ENCODE data around the gene PLD5.
"Not testable (repeated sequence)": the region's sequence is repeated elsewhere in the genome, so short reads cannot be mapped to it uniquely, and the experiment has no call there.

The PLD5 gene

DNA sequence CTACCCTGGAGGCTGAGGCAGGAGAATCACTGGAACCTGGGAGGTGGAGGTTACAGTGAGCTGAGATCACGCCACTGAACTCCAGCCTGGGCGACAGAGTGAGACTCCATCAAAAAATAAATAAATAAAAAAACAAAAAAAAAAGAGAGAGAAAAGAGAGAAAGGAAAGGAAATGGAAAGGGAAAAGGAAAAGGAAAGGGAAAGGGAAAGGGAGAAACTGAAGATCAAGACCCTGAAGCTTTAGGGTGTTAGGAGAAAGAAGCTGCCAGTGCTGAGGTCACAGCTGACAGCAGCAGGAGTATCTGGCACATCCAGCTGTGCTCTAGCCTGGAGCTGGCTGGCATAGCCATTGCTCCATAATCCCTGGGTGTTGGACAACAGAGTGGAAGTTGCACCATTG, 257.5 kb downstream of the PLD5 start:
- not testable (repeated sequence) for DNase-seq

- DNase-seq = not testable (repeated sequence)
Observed at GRCh38 chr1:242264419-242264818, 260.1 kb downstream of the PLD5 start.

GRCh38 chr1:242245255-242245654, 279.2 kb downstream of the PLD5 start:
- DNase-seq = peak; percentile 13 to 40

DNA sequence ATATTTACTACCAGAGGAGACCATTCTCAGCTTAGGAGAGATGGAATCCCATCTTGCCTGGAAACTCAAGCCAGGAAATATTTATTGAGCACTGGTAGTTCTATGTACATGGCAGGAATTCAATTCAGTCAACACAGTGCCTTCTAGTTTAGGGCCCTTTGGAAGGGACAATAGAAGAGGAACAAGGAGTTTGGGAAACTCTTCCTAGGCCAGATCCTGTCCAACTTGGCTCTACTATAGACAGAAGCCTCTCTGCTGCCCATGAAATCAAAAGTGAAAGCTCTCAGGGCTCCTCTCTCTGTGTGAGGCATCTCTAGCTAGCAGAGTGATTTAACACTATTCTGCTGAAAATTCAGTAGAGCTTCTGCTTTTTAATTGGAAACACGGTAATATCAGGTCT, 281.0 kb downstream of the PLD5 start:
- DNase-seq = peak; percentile 83 to 91

GRCh38 chr1:242242983-242243382, 281.5 kb downstream of the PLD5 start:
- DNase-seq = peak; percentile 91 to 97

- no peak for DNase-seq
Observed at GRCh38 chr1:242241936-242242335, 282.6 kb downstream of the PLD5 start.

DNA sequence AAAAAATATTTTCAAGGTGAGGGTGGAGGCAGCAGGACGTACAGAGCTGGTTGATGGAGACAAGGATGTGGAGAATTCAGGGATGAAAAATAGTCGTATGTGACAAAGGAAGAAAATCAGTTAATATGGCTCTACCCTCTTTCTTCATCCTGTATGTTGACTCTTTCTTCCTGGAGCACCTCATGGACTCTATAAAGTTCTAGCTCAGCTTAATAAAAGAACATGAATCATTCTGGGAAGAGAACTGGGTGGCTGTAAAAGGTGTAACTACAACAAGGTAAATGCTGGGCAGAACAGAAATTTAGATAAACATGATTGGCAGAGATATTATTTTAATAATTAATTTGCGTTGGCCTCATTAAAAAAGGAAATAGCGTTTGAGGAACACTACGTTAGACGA, 283.8 kb downstream of the PLD5 start:
- no peak for DNase-seq

- peak; percentile 99 for DNase-seq
Observed at GRCh38 chr1:242240077-242240476, 284.4 kb downstream of the PLD5 start.

DNA sequence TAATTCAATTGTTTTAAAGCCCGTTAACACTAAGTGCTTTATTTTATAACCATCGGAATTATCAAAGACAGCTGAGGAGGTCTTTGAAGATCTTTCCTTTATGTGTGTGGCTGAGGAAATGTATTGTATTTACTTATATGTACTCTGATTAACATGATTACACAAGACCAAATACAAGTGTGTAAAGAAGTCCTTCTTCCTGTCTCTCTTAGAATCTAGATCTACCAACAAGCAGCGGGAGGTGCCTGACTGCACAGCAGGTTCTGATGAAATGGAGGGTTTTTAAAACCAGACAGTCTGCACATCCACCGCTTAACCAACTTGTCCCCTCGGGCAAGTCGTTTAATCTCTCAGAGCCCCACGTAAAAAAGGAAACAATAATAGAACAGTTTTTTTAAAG, 285.1 kb downstream of the PLD5 start:
- peak; percentile 48 to 69 for DNase-seq

DNA sequence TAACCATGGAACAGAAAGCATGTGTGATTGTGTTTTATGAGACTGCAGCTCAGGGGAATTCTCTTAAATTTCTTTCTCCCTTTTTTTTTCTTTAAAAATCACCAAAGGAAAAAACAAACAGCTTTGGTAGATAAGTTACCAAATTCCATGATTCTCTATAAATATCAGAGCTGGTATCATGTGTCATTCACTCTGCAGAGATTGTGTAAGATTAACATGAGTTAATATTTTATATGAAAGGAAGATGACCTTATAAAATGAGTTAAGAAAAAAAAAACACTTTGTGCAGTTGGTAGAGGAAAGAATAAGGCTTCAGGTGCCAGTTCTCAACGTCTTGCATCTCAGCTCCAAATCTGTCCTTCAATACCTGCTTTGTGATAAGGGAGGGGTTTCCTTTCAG, 287.4 kb downstream of the PLD5 start:
- DNase-seq = no peak

DNA sequence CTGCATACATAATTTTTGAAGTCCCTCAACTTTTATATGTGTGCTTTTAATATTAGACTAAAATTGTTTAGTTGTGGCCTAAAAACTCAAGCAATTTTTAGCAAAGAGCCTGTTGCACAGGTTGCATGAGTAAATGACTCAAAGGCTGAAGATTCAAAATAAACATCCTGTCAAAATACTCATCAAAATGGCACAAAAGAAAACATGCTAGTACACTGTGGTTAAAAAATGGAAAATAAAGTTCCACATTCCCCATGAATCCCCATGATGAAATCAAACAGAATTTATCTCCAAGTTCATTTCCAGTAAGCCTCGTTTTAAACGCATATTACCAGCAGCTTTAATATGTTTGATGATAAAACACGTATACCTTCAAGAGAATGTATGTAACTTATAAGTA, 295.5 kb downstream of the PLD5 start:
- DNase-seq = no peak

DNA sequence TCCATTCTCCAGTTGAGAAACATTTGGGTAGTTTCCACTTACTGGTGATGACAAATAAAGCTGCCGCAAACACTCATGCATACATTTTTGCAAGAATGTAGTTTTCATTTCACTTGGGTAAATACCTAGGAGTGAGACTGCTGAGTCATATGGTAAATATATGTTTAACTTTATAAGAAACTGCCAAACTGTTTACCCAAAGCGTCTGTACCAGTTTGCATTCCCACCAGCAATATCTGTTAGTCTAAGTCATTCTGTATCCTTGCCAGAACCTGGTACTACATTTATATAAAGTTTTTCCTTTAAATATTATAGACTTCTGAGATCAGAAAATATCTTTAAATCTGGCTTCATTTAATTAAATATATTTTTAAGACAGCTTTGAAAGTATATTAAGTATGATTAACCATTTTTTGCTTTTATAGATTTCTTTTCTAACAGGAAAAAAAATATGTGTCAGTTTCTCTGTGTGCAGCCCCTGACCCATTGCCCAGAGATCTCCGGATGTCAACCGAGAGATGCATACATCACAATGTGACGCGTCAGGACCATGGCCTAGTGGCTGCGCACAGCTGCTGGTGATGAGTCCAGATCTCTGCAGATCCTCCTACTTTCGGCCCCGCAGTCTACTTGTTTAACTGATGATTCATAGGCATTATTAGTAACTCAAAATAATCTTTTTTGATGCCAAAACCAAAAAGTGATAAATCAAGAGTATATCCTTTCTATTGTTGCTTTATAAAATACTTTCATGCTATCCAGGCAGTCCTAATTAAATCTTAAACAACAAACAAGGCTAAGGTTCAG, 298.5 kb downstream of the PLD5 start:
- no peak for DNase-seq

DNA sequence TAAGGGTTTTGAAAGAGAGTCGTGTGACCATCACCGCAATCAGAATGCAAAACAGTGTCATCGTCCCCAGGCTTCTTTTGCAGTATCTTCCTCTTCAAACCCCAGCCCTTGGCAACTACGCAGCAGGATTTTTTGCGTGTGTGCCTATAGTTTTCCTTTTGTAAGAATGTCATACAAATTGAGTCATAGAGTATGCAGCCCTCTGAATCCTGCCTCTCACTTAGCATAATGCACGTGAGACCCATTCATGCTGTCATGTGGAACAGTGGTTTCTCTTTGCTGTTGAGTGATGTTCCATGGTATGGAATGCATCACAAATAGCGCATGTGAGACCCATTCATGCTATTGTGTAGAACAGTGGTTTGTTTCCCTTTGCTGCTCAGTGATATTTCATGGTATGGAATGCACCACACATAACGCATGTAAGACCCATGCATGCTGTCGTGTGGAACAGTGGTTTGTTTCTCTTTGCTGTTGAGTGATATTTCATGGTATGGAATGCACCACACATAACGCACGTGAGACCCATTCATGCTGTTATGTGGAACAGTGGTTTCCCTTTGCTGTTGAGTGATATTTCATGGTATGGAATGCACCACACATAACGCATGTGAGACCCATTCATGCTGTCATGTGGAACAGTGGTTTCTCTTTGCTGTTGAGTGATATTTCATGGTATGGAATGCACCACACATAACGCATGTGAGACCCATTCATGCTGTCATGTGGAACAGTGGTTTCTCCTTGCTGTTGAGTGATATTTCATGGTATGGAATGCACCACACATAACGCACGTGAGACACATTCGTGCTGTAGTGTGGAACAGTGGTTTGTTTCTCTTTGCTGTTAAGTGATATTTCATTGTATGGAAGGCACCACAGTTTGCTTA, 299.4 kb downstream of the PLD5 start:
- DNase-seq = not testable (repeated sequence)

GRCh38 chr1:242224461-242224860, 300.0 kb downstream of the PLD5 start:
- no peak for DNase-seq

DNA sequence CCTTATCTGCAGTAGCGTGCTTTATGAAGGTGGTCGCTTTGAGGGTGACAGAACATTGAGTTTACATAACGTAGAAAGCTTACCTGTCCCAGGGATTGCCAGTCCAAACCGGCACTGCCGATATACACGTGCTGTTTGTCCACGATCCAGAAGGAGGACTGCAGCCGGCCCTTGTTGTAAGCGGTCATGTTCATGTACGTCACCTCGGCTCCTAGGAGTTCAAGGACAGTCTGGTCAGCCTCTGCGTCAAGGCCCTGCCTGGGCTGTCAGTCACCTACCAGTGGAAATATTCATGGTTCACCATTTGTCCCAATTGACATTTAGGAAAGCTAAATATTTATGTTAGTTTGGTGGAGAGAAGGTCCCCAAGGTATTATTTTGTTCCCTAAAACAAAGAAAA, 304.6 kb downstream of the PLD5 start:
- no peak for DNase-seq

DNA sequence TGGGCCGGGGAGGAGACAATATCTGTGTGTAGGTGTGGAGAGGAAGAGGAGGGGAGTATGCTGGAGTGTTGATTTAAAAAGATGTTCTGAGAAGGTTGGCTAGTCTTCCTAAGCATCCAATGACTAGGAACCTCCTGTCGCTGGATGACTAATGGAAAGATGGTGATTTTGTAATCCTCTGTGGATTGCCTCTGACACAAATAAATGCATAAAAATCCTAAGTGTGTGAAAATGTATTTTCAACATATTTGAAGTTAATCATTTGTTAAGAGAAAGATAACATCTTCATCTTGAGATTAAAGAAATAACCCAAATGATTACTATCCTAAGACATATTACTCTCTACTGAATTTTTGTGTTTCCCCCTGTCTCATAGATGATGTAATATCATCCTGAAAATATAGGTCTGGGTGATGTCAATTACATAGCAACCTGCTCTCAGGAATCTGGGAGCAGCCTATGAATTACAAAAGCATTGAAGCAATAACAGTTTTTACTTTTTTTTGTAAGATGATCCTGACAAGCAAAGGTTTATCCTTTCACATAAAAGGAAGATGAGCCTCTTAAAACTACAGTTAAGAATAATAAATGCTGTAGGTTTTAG, 305.1 kb downstream of the PLD5 start:
- no peak for DNase-seq

GRCh38 chr1:242216368-242216767, 308.1 kb downstream of the PLD5 start:
- no peak for DNase-seq

GRCh38 chr1:242214455-242214854, 310.0 kb downstream of the PLD5 start:
- DNase-seq = peak in 1 of 2 experiments; percentile 20

GRCh38 chr1:242212961-242213360, 311.5 kb downstream of the PLD5 start:
- not testable (repeated sequence) for DNase-seq

DNA sequence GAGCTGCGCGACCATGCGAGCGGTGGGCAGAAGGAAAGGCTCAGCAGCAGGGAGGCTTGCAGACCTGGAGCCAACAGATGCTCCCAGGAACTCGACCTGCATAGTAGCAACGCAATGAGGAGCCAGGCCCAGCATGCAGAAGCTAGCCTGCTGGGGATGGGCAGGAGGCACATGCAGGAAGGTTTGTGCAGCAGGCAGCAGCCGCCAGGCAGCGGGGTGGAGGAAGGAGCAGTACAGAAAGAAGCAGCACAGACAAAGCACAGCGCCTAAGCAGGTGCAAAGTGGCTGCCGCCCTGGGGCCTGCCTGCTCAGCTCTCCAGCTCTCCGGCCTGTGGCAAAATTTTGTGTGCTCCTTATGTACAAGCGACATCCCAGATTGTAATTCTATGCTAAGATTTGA, 312.1 kb downstream of the PLD5 start:
- DNase-seq = peak in 1 of 2 experiments; percentile 34

GRCh38 chr1:242211254-242212022, 313.1 kb downstream of the PLD5 start:
- no peak for DNase-seq

DNA sequence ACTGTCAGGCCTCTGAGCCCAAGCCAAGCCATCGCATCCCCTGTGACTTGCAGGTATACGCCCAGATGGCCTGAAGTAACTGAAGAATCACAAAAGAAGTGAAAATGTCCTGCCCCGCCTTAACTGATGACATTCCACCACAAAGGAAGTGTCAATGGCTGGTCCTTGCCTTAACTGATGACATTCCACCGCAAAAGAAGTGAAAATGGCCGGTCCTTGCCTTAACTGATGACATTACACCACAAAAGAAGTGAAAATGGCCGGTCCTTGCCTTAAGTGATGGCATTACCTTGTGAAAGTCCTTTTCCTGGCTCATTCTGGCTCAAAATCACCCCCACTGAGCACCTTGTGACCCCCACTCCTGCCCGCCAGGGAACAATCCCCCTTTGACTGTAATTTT, 314.2 kb downstream of the PLD5 start:
- not testable (repeated sequence) for DNase-seq

- DNase-seq = no peak
Observed at GRCh38 chr1:242209063-242209462, 315.4 kb downstream of the PLD5 start.

All from NCI-H446 (cell line).